Activated naive CD4-positive, alpha-beta T cell treated with anti-CD3 and anti-CD28 coated beads, Interleukin-2, amount 50 U/mL, for 72 hours (primary cell): ENCODE results near the gene TMEFF2. TPM values are rescaled to one million over a fixed set of nuclear protein-coding genes. Genes with fewer than 3 reads are reported as not detected.
"Not testable (repeated sequence)": the region's sequence is repeated elsewhere in the genome, so short reads cannot be mapped to it uniquely, and the experiment has no call there.

Experiments used
- ATAC-seq, 2 donors: fragments of 150-1000 bp; cut with Tn5 transposase; 2 replicates each; pipeline ENCODE4 v1.10.0; 2021; ENCODE audit warnings: mild to moderate bottlenecking in 2 of 2, moderate library complexity in 2 of 2
- DNase-seq, 2 donors: peaks; one replicate each; pipeline ENCODE4 v3.0.0; 2021 to 2022; ENCODE audit warnings: low spot score in 2 of 2
- H3K27ac Mint-ChIP-seq, 2 donors: one replicate each; pipeline ENCODE4 v1.8.0; 2022; ENCODE audit warnings: mild to moderate bottlenecking in 2 of 2, mixed read lengths in 2 of 2
- H3K36me3 Mint-ChIP-seq, 2 donors: one replicate each; pipeline ENCODE4 v1.8.0; 2022; ENCODE audit warnings: mixed read lengths in 2 of 2
- H3K9me3 Mint-ChIP-seq, 2 donors: one replicate each; pipeline ENCODE4 v1.8.0; 2022; ENCODE audit warnings: mixed read lengths in 2 of 2
- total RNA-seq, 2 donors: library from RNA; stranded (reverse); gene quantifications; one replicate each; pipeline ENCODE4 v1.2.3, GENCODE V29; 2022

TMEFF2 gene
- total RNA-seq, 2 donors from 2014 or later, result not detected

GRCh38 chr2:192122141-192122540 lies 72.6 kb downstream of the TMEFF2 start:
- Mint-ChIP-seq H3K9me3 (no peaks in the 10 kb centered on the region), H3K36me3 (no peaks in the 10 kb centered on the region), H3K27ac (no peak overlapping the region)
- no peak for ATAC-seq
- no peak for DNase-seq

GRCh38 chr2:192119536-192119935 lies 75.2 kb downstream of the TMEFF2 start:
- DNase-seq (no peak), ATAC-seq (no peak)
- Mint-ChIP-seq H3K36me3 (no peaks in the 10 kb centered on the region), H3K27ac (no peak overlapping the region), H3K9me3 (peaks cover 0 to 3% of the 10 kb centered on the region in 2 donors)

- no peak for ATAC-seq
- no peaks in the 10 kb centered on the region for H3K36me3 Mint-ChIP-seq
- H3K9me3 Mint-ChIP-seq, result peaks cover 0 to 3% of the 10 kb centered on the region in 2 donors
- H3K27ac Mint-ChIP-seq, result no peak overlapping the region
- DNase-seq, result no peak
These were observed 77.0 kb downstream of the TMEFF2 start for GRCh38 chr2:192117705-192118104.

GRCh38 chr2:192111536-192111935 lies 83.2 kb downstream of the TMEFF2 start:
- not testable (repeated sequence) for H3K27ac Mint-ChIP-seq, ATAC-seq, H3K9me3 Mint-ChIP-seq, DNase-seq, H3K36me3 Mint-ChIP-seq

- no peaks in the 10 kb centered on the region for H3K36me3 Mint-ChIP-seq
- DNase-seq, result no peak
- H3K27ac Mint-ChIP-seq, result no peak overlapping the region
- no peaks in the 10 kb centered on the region for H3K9me3 Mint-ChIP-seq
- ATAC-seq, result no peak
These were observed 95.0 kb downstream of the TMEFF2 start for GRCh38 chr2:192099742-192100141.

- Mint-ChIP-seq H3K36me3 (no peaks in the 10 kb centered on the region), H3K27ac (no peak overlapping the region), H3K9me3 (no peaks in the 10 kb centered on the region)
- ATAC-seq (no peak), DNase-seq (no peak)
These were observed 95.8 kb downstream of the TMEFF2 start for GRCh38 chr2:192098814-192099491.

- DNase-seq (no peak), ATAC-seq (no peak)
- H3K27ac Mint-ChIP-seq, result no peak overlapping the region
- no peaks in the 10 kb centered on the region for H3K36me3 Mint-ChIP-seq
- H3K9me3 Mint-ChIP-seq, result no peaks in the 10 kb centered on the region
These were observed 103.3 kb downstream of the TMEFF2 start for GRCh38 chr2:192091476-192091875.

- Mint-ChIP-seq H3K9me3 (no peaks in the 10 kb centered on the region), H3K27ac (no peak overlapping the region), H3K36me3 (no peaks in the 10 kb centered on the region)
- DNase-seq (no peak), ATAC-seq (no peak)
These were observed 103.8 kb downstream of the TMEFF2 start for GRCh38 chr2:192090911-192091310.

- ATAC-seq, result no peak
- Mint-ChIP-seq H3K27ac (no peak overlapping the region), H3K36me3 (no peaks in the 10 kb centered on the region), H3K9me3 (no peaks in the 10 kb centered on the region)
- DNase-seq, result no peak
These were observed 107.3 kb downstream of the TMEFF2 start for GRCh38 chr2:192087398-192087958.

GRCh38 chr2:192082121-192082520 lies 112.6 kb downstream of the TMEFF2 start:
- Mint-ChIP-seq H3K36me3 (no peaks in the 10 kb centered on the region), H3K27ac (no peak overlapping the region), H3K9me3 (no peaks in the 10 kb centered on the region)
- no peak for ATAC-seq
- DNase-seq, result no peak

- not testable (repeated sequence) for H3K27ac Mint-ChIP-seq, H3K36me3 Mint-ChIP-seq, H3K9me3 Mint-ChIP-seq, DNase-seq, ATAC-seq
These were observed 114.6 kb downstream of the TMEFF2 start for GRCh38 chr2:192080096-192080495.

GRCh38 chr2:192073878-192074277 lies 120.9 kb downstream of the TMEFF2 start:
- Mint-ChIP-seq H3K36me3 (no peaks in the 10 kb centered on the region), H3K27ac (no peak overlapping the region), H3K9me3 (no peaks in the 10 kb centered on the region)
- no peak for ATAC-seq
- no peak for DNase-seq

- ATAC-seq, result no peak
- DNase-seq, result no peak
- Mint-ChIP-seq H3K36me3 (no peaks in the 10 kb centered on the region), H3K27ac (no peak overlapping the region), H3K9me3 (no peaks in the 10 kb centered on the region)
These were observed 122.0 kb downstream of the TMEFF2 start for GRCh38 chr2:192072778-192073177.

GRCh38 chr2:192072261-192072660 lies 122.5 kb downstream of the TMEFF2 start:
- DNase-seq (no peak), ATAC-seq (no peak)
- H3K9me3 Mint-ChIP-seq, result no peaks in the 10 kb centered on the region
- H3K27ac Mint-ChIP-seq, result no peak overlapping the region
- H3K36me3 Mint-ChIP-seq, result no peaks in the 10 kb centered on the region

GRCh38 chr2:192070099-192070498 lies 124.6 kb downstream of the TMEFF2 start:
- H3K9me3 Mint-ChIP-seq, result no peaks in the 10 kb centered on the region
- no peak overlapping the region for H3K27ac Mint-ChIP-seq
- ATAC-seq (no peak), DNase-seq (no peak)
- H3K36me3 Mint-ChIP-seq, result no peaks in the 10 kb centered on the region

GRCh38 chr2:192069417-192069816 lies 125.3 kb downstream of the TMEFF2 start:
- DNase-seq, result no peak
- no peak overlapping the region for H3K27ac Mint-ChIP-seq
- ATAC-seq, result no peak
- H3K9me3 Mint-ChIP-seq, result no peaks in the 10 kb centered on the region
- no peaks in the 10 kb centered on the region for H3K36me3 Mint-ChIP-seq

- no peak for DNase-seq
- H3K9me3 Mint-ChIP-seq, result no peaks in the 10 kb centered on the region
- no peak for ATAC-seq
- no peak overlapping the region for H3K27ac Mint-ChIP-seq
- H3K36me3 Mint-ChIP-seq, result no peaks in the 10 kb centered on the region
These were observed 125.8 kb downstream of the TMEFF2 start for GRCh38 chr2:192068966-192069365.

GRCh38 chr2:192067631-192068030 lies 127.1 kb downstream of the TMEFF2 start:
- ATAC-seq (no peak), DNase-seq (no peak)
- no peaks in the 10 kb centered on the region for H3K36me3 Mint-ChIP-seq
- no peaks in the 10 kb centered on the region for H3K9me3 Mint-ChIP-seq
- H3K27ac Mint-ChIP-seq, result no peak overlapping the region
